Sigmoid colon (tissue), 7 donors: ENCODE measurements around the gene COL9A3. TPM values are rescaled to one million over a fixed set of nuclear protein-coding genes. Genes with fewer than 3 reads are reported as not detected.

Experiments
- DNase-seq: peaks from one replicate; pipeline ENCODE4 v3.0.0-alpha.2; 2019
- H3K27ac ChIP-seq, 4 donors: fragments of 200-600 bp; sonication (generic); one replicate each; pipeline ENCODE4 v1.5.1; 2016 to 2019; ENCODE audit warnings: mild to moderate bottlenecking in 1 of 4
- H3K27me3 ChIP-seq, 3 donors: fragments of 200-600 bp; sonication (generic); one replicate each; pipeline ENCODE4 v1.5.1; 2019; ENCODE audit warnings: mild to moderate bottlenecking in 1 of 3
- H3K36me3 ChIP-seq, 4 donors: fragments of 200-600 bp; sonication (generic); one replicate each; pipeline ENCODE4 v1.5.1; 2016 to 2019
- H3K4me1 ChIP-seq, 4 donors: fragments of 200-600 bp; sonication (generic); one replicate each; pipeline ENCODE4 v1.5.1; 2017 to 2019
- H3K4me3 ChIP-seq, 4 donors: fragments of 200-600 bp; sonication (generic); one replicate each; pipeline ENCODE4 v1.5.1; 2017 to 2019; ENCODE audit warnings: mild to moderate bottlenecking in 2 of 4, moderate library complexity in 1 of 4
- H3K9me3 ChIP-seq, 4 donors: fragments of 200-600 bp in 3 of 4; sonication (generic) in 3 of 4; one replicate each; pipeline versions ENCODE4 v1.5.1 to v1.6.1; 2013 to 2019
- EP300 ChIP-seq, 4 donors: sonication (generic); formaldehyde crosslinking; IDR thresholded peaks; one replicate each; pipeline ENCODE4 v1.6.1; 2017; ENCODE audit warnings: antibody characterized with exemption in 4 of 4
- POLR2A ChIP-seq, 2 donors: fragments of 450-650 bp; IDR thresholded peaks; one replicate each; pipeline ENCODE4 v1.6.1; 2016; ENCODE audit warnings: antibody characterized with exemption in 2 of 2, mild to moderate bottlenecking in 2 of 2, moderate library complexity in 2 of 2
- POLR2AphosphoS5 ChIP-seq, 4 donors: sonication (generic); formaldehyde crosslinking; IDR thresholded peaks; one replicate each; pipeline ENCODE4 v1.6.1; 2017; ENCODE audit warnings: antibody characterized with exemption in 4 of 4
- WGBS, 2 donors: extraction: QIAGEN DNeasy Blood & Tissue Kit; methylation state at CpG; one replicate each; pipeline ENCODE4 v1.1.7; 2013; 5-methylcytosine and 5-hydroxymethylcytosine counted together
- intact Hi-C: fragments of 100-400 bp; cut with DNase I; formaldehyde crosslinking; loops from one replicate; pipeline ENCODE4 v1.15.1; 2023
- polyA plus RNA-seq, 3 donors: library from polyadenylated mRNA; stranded (reverse); fragments of 200-250 nt; gene quantifications; one replicate each; pipeline ENCODE4 v1.2.3, GENCODE V29; 2013
- small RNA-seq, 3 donors: library from RNA; depleted of rRNA; stranded (forward); fragments of <200 nt; gene quantifications; one replicate each; pipeline ENCODE3, GENCODE V24; 2016
- total RNA-seq, 4 donors: library from RNA; depleted of rRNA; stranded (reverse); fragments of >200 nt; gene quantifications; one replicate each; pipeline ENCODE4 v1.1.0, GENCODE V29; 2016
- TF ChIP-seq, protein P1 (sequence below), 4 experiments: fragments of 450-650 bp in 3 of 4; fragments of 200-600 bp in 1 of 4; IDR thresholded peaks; one replicate each; pipeline ENCODE4 v1.5.1; 2016 to 2019; ENCODE audit warnings: antibody characterized with exemption in 4 of 4, mild to moderate bottlenecking in 3 of 4, moderate library complexity in 2 of 4
- donor health status: healthy with polysubstance abuse.
- donor health status: Bipolar disorder and iron deficiency.
- donor health status: healthy.

Gene COL9A3
- total and polyA plus RNA-seq, 7 donors, result 1.8 to 20.8 (median 5.8) TPM

DNA sequence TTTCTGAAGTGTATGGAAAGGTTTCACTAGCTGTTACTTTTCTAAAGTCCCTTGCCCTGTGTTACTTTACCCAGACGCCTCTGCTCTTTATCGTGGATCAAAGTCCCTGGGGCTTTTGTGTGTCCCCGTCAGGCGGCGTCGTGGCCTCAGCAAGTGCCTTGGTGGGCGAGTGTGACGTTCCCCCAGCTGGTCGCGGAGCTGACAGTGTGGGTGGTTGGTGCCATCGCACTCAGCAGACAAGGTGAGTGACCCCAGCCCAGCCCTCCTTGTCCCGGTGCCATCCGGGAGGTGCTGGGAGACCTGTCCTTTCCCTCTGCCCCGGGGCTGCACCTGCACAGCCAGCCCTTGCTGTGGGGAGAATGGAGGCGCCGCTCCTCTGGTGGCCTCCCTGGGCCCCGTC is 72.1 kb downstream of the COL9A3 start:
- Histone ChIP-seq H3K4me1 (peaks cover 0 to 17% (median 13%) of the 10 kb centered on the region in 4 donors), H3K36me3 (peaks cover 52 to 74% (median 58%) of the 10 kb centered on the region in 4 donors), H3K9me3 (no peaks in the 10 kb centered on the region), H3K4me3 (no peak overlapping the region), H3K27ac (no peak overlapping the region), H3K27me3 (no peaks in the 10 kb centered on the region)
- 92 to 95% methylated on average over 17 of the region's 17 CpGs for WGBS, 2 donors
- no peak for DNase-seq
- intact Hi-C loops, result no loop called here
- TF ChIP-seq POLR2A (IDR thresholded peaks at IDR 0.05) (no peak), POLR2AphosphoS5 (IDR thresholded peaks at IDR 0.05) (no peak), EP300 (IDR thresholded peaks at IDR 0.05) (no peak)
- TF ChIP-seq, protein P1, sequence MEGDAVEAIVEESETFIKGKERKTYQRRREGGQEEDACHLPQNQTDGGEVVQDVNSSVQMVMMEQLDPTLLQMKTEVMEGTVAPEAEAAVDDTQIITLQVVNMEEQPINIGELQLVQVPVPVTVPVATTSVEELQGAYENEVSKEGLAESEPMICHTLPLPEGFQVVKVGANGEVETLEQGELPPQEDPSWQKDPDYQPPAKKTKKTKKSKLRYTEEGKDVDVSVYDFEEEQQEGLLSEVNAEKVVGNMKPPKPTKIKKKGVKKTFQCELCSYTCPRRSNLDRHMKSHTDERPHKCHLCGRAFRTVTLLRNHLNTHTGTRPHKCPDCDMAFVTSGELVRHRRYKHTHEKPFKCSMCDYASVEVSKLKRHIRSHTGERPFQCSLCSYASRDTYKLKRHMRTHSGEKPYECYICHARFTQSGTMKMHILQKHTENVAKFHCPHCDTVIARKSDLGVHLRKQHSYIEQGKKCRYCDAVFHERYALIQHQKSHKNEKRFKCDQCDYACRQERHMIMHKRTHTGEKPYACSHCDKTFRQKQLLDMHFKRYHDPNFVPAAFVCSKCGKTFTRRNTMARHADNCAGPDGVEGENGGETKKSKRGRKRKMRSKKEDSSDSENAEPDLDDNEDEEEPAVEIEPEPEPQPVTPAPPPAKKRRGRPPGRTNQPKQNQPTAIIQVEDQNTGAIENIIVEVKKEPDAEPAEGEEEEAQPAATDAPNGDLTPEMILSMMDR (IDR thresholded peaks at IDR 0.05), result no peak

DNA sequence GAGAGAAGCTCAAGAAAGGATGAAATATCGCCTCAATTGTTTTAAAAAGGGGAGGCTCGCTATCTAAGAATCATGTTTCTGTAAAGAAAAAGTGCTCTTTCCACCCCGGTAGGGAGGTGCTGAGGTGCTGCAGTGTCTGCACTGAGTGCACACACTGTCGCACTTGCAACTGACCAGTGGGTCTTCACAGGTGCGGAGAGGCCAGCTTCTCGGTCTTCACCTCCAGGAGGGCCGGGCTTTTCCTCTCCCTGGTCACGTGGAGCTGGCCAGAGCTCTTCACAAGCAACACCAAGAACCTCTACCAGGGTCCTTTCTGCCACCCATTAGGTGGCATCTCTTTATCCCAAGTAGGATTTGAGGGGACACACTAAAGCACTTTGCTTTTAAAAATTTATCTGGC is 72.6 kb downstream of the COL9A3 start:
- no peaks in the 10 kb centered on the region for H3K27me3 ChIP-seq
- H3K4me1 ChIP-seq, result peaks cover 0 to 17% (median 13%) of the 10 kb centered on the region in 4 donors
- 94 to 96% methylated on average over 8 of the region's 8 CpGs for WGBS, 2 donors
- DNase-seq, result no peak
- TF ChIP-seq POLR2AphosphoS5 (IDR thresholded peaks at IDR 0.05) (no peak), POLR2A (IDR thresholded peaks at IDR 0.05) (no peak), EP300 (IDR thresholded peaks at IDR 0.05) (no peak)
- TF ChIP-seq, protein P1 (IDR thresholded peaks at IDR 0.05), result no peak
- no peak overlapping the region for H3K4me3 ChIP-seq
- no peak overlapping the region for H3K27ac ChIP-seq
- intact Hi-C loops, result no loop called here
- H3K36me3 ChIP-seq, result peaks cover 57 to 79% (median 63%) of the 10 kb centered on the region in 4 donors
- H3K9me3 ChIP-seq, result no peaks in the 10 kb centered on the region

DNA sequence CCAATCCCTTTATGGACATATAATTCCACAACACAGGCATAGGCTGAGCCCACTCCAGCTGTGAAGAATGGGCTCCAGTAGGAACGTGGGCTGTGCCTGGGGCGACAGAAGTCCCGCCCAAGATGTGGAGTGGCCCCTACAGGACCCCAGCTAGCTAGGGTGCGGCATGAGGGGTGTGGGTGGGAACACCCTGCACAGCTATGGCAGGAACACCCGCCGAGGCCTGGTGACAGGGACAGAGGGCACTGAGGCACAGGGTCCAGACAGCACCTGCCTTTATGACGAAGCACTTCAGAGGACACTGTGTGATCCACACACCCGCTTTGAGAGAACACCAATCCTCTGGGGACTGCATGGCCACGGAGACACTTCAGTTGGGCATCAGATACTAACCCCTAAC is 73.0 kb downstream of the COL9A3 start:
- Histone ChIP-seq H3K9me3 (no peaks in the 10 kb centered on the region), H3K27ac (no peak overlapping the region), H3K27me3 (no peaks in the 10 kb centered on the region), H3K36me3 (peaks cover 60 to 83% (median 67%) of the 10 kb centered on the region in 4 donors), H3K4me3 (no peak overlapping the region), H3K4me1 (peaks cover 0 to 17% (median 13%) of the 10 kb centered on the region in 4 donors)
- TF ChIP-seq POLR2AphosphoS5 (IDR thresholded peaks at IDR 0.05) (no peak), POLR2A (IDR thresholded peaks at IDR 0.05) (no peak), EP300 (IDR thresholded peaks at IDR 0.05) (no peak)
- TF ChIP-seq, protein P1 (IDR thresholded peaks at IDR 0.05), result no peak
- WGBS, 2 donors, result 90 to 94% methylated on average over 9 of the region's 9 CpGs
- DNase-seq, result no peak
- intact Hi-C loops, result no loop called here

DNA sequence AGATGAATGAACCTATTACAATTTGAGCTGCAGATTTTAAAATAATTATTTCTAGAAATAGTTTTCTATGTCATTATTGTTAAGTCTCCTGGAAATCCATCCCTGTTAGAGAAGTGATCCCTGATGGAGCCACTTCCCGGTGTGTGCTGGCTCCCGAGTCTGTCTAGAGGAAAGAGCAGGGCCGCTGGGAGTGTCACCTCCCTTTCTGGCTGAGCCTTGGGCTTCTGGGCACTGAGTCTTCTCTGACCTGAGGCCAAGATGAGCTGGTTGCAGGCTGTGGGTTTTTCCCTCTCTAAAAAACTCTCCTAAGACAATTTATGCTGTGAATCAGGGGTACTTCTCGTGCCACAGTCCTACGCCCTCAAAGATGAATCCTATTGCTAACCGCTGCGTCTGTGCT is 73.6 kb downstream of the COL9A3 start:
- H3K36me3 ChIP-seq, result peaks cover 60 to 89% (median 69%) of the 10 kb centered on the region in 4 donors
- no peak overlapping the region for H3K4me3 ChIP-seq
- H3K27me3 ChIP-seq, result no peaks in the 10 kb centered on the region
- peaks cover 0 to 17% (median 13%) of the 10 kb centered on the region in 4 donors for H3K4me1 ChIP-seq
- intact Hi-C loops, result no loop called here
- TF ChIP-seq, protein P1 (IDR thresholded peaks at IDR 0.05), result no peak
- TF ChIP-seq POLR2AphosphoS5 (IDR thresholded peaks at IDR 0.05), result no peak
- no peak for TF ChIP-seq EP300 (IDR thresholded peaks at IDR 0.05)
- no peak for TF ChIP-seq POLR2A (IDR thresholded peaks at IDR 0.05)
- H3K27ac ChIP-seq, result no peak overlapping the region
- 92 to 93% methylated on average over 7 of the region's 7 CpGs for WGBS, 2 donors
- H3K9me3 ChIP-seq, result no peaks in the 10 kb centered on the region
- no peak for DNase-seq

Small RNA genes lying within 50 kb of the gene (small RNA-seq; reads per million reads assigned to genes)
- gene DPH3P1, result 0 reads per million in 3 donors

Other genes starting within 250 kb of the COL9A3 start
- gene SLCO4A1, start 174.5 kb upstream of the COL9A3 start, total RNA-seq, result 10 to 100 TPM in 1 of 4 donors, 1 to 10 TPM in 3; 5.1 to 13.2 (median 6.6) TPM
- gene SLCO4A1, start 174.5 kb upstream of the COL9A3 start, polyA plus RNA-seq, result 10 to 100 TPM in 1 of 3 donors, 1 to 10 TPM in 2; 3.6 to 26.3 (median 4.2) TPM
- gene NTSR1, start 108.2 kb upstream of the COL9A3 start, total RNA-seq, result 10 to 100 TPM in 3 of 4 donors, 1 to 10 TPM in 1; 5.4 to 54.0 (median 27.6) TPM
- 1 to 10 TPM in 1 of 3 donors, under 1 TPM in 1, not detected in 1; 0.60 to 1.4 TPM for gene NTSR1, start 108.2 kb upstream of the COL9A3 start, polyA plus RNA-seq
- 10 to 100 TPM in 3 of 4 donors, 1 to 10 TPM in 1; 7.1 to 16.0 (median 12.4) TPM for gene MRGBP, start 20.6 kb upstream of the COL9A3 start, total RNA-seq
- 10 to 100 TPM in 2 of 3 donors, 1 to 10 TPM in 1; 8.1 to 11.2 (median 10.2) TPM for gene MRGBP, start 20.6 kb upstream of the COL9A3 start, polyA plus RNA-seq
- gene OGFR, start 12.2 kb upstream of the COL9A3 start, total RNA-seq, result 10 to 100 TPM; 44.7 to 61.5 (median 48.6) TPM
- 10 to 100 TPM; 22.2 to 64.8 (median 43.7) TPM for gene OGFR, start 12.2 kb upstream of the COL9A3 start, polyA plus RNA-seq
- gene TCFL5, start 44.8 kb downstream of the COL9A3 start, total RNA-seq, result 10 to 100 TPM in 2 of 4 donors, 1 to 10 TPM in 2; 8.1 to 16.9 (median 12.1) TPM
- 1 to 10 TPM; 2.3 to 7.8 (median 3.8) TPM for gene TCFL5, start 44.8 kb downstream of the COL9A3 start, polyA plus RNA-seq
- 10 to 100 TPM; 48.7 to 70.6 (median 56.5) TPM for gene DIDO1, start 109.5 kb downstream of the COL9A3 start, total RNA-seq
- gene DIDO1, start 109.5 kb downstream of the COL9A3 start, polyA plus RNA-seq, result 10 to 100 TPM; 10.4 to 31.1 (median 13.8) TPM
- 10 to 100 TPM; 25.9 to 36.5 (median 34.5) TPM for gene GID8, start 121.1 kb downstream of the COL9A3 start, total RNA-seq
- gene GID8, start 121.1 kb downstream of the COL9A3 start, polyA plus RNA-seq, result 10 to 100 TPM; 17.4 to 20.6 (median 18.3) TPM
- 1 to 10 TPM; 2.5 to 7.2 (median 3.3) TPM for gene SLC17A9, start 135.7 kb downstream of the COL9A3 start, total RNA-seq
- 10 to 100 TPM in 1 of 3 donors, 1 to 10 TPM in 1, under 1 TPM in 1; 0.60 to 15.4 (median 2.3) TPM for gene SLC17A9, start 135.7 kb downstream of the COL9A3 start, polyA plus RNA-seq
- not detected for gene BHLHE23, start 189.9 kb downstream of the COL9A3 start, total RNA-seq
- not detected for gene BHLHE23, start 189.9 kb downstream of the COL9A3 start, polyA plus RNA-seq